ENCODE measurements around the gene PSKH1.

The PSKH1 gene

DNA sequence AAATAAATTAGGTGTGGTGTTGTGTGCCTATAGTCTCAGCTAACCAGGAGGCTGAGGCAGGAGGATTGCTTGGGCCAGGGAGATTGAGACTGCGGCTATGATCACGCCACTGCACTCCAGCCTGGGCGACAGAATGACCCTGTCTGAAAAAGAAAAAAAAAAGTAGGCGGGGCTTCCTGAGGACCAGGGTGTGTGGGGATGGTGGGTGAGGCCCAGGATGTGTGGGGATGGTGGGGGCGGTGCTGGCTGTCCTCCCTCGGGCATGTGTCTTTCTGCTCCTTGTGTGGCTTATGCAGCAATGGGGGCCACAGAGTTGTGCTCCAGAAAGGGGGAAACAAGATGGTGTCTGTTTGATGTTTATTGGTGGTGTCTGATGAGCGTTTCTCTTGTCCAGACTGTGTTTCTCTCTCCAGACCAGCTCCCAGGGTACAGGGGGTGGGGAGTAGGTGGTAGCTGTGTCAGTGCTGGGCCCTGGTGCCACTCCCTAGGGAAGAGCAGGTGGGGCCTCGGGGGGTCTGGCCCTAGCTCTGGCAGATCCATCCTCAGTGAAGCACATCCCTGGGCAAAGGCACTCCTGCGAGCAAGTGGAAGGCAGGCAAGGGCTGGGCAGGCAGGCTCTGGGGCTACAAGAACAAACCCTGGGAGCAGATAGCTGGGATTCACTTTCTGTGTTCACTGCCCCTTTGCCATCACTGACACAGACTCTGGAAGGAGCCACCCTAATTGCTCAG lies 48.6 kb downstream of the PSKH1 start:
- no peak for DNase-seq (ENCODE audit: low spot score)

DNA sequence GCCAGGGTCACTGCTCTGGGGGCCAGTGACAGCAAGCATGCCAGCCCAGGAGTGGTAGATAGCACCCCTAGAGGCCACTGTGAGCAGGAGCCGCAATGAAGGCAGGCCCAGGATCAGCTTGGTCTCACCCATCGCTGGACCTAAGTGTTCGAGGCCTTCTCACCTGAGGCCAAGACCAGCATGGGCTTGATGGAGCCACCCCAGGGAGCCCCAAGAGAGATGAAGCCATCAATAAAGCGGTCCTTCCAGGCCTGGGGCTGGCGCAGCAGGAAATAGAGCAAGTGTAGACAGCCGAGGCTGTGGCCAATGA lies 49.1 kb downstream of the PSKH1 start:
- DNase-seq (ENCODE audit: low spot score), result peak; percentile 46

DNA sequence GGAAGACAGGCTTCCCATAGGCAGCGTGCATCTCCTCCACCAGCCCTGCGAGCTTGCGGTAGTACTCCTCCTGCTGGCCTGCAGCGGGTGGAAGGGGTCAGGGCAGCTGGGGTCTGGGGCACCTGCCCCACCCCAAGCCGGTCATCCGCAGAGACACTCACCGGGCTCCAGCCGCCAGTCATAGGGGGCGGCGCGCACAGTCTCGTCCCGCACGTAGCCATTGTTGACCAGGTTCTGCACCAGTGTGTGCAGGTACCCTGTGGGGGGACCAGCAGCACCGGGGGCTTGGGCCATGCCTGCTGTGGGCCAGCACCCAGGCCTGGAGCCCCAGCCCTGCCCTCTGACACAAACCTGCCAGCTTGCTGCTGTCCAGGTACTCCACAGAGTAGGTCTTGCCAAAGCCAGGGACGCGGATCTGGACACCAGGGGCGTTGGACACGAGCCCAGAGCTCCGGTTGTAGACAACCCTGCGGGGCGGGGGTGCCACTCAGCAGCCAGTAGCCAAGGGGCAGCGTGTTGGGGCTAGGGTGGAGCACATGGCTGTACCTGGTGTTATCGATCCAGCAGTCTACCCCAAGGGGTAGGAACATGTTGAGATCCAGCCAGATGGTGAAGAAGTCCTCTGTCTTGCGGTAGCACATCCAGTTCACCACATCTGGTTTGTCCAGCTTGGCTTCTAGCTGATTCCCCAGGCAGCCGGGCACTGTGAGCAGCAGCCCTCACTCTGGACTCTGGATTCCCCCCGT lies 49.6 kb downstream of the PSKH1 start:
- no peak for DNase-seq (ENCODE audit: low spot score)

DNA sequence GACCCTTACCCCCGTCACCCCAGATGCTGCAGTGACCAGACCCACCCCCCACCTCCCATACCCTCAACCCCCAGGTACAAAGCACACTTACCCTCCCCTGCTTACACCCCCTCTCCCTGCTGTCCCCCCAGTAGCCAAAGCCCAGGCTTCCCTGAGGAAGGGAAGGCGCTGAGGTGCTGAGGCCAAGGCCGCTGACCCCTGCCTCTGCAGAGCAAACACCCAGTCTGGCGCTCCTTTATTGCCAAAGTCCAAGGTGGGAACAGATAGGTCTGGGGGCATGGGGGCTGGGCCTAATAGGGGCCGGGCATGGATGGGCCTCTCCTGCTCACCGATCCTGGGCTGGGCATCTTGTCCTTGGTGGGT lies 50.2 kb downstream of the PSKH1 start:
- DNase-seq (ENCODE audit: low spot score), result no peak

DNA sequence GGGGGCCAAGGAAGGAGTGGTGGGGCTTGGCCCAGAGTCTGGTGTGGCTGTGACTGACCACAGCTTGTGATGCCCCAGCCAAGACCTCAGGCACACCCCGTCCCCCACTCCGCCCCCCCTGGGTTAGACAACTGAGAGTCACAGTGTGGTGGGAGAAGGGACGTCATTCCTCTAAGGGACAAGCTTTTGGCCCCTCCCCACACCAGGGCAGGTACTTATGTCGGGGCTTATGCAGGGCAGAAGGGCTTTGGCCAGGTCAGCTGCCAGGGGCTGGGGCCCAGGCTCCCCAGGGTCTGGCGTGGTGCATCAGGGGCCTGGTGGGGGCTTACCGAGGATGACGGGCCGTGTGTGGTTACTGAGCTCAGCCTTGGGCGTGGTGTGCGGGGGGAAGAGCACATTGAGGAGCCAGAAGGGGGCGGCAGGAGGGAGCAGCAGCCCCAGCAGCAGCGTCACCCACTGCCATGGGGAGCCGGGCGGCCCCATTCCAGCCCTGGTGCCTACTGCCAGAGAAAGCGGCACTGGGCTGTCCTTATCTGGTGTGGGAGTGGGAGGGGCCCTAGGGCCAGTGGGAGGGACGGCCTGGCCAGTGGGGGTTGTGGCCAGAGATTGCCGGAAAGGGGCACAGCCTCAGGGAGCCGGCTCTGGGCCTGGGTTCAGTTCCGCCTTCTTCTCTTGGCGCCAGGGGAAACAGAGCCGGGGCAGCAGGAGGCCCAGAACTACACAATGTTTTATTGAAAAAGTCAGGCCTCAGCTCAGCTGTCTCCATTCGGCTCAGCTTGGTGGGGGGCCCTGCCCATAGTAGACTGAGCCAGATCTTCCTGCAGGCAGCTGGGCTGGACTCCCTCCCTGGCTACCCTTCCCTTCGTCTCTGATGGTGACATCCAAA lies 50.8 kb downstream of the PSKH1 start, which contains the start of gene LCAT:
TSS of gene LCAT (minus strand) at position 502 of the 886 bp plus-strand sequence. CDS start at position 483, 19 bp downstream.
- DNase-seq (ENCODE audit: low spot score), result no peak

DNA sequence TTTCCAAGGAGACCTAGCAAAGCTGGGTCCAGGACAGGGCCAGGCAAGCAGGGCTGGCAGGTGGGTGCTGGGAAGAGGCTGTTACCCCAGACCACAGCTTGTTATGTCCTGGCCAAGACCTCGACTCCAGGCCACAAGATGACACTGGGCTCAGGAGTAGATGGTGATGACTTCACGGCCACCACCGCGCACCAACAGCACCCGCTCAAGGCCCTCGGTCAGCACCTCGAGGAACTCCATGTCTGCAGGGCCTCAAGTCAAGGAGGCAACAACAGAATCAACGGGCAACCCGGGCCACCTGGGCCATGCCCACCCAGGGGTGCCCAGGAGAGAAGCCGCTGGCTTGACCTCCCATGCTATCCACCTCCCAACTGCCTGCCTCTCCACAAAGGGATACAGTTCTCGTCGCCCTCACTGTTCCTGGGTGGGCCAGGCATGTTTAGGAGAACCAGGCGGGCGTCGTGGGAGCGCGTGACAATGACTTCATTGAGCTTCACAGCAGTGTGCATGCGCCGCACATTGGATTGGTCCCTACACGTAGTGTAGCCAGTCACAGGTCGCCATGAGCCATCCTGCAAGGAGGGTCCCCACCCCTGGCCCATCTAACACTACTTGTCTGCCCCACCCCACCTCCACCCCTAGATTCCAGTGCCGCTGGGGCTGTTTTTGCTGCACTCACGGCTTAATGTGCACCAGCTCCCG lies 51.8 kb downstream of the PSKH1 start:
- no peak for DNase-seq (ENCODE audit: low spot score)

DNA sequence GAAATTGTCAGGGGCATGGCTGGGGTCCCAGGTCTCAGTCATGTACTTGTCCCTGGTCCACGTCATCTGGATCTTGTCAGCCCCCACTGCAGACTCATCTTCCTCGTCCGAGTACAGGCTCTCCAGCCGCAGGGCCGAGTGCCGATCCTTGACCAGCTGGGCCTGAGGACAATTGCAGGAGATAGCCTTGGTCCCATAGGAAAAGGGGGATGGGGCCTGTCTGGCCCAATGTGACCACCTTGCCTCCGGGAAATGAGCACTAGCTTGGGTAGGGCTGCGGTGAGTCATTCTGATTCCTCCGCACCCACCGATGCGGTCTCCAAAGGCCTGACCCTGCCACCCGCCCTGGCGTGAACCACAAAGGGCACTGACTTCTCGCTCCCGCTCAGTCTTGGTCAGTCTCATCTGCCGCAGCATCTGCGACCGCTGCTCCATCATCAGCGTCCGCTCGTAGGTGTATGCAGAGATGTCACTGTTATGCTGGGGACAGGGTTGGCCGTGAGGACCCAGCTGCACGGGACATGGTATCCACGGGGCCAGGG lies 52.4 kb downstream of the PSKH1 start:
- DNase-seq (ENCODE audit: low spot score), result no peak

DNA sequence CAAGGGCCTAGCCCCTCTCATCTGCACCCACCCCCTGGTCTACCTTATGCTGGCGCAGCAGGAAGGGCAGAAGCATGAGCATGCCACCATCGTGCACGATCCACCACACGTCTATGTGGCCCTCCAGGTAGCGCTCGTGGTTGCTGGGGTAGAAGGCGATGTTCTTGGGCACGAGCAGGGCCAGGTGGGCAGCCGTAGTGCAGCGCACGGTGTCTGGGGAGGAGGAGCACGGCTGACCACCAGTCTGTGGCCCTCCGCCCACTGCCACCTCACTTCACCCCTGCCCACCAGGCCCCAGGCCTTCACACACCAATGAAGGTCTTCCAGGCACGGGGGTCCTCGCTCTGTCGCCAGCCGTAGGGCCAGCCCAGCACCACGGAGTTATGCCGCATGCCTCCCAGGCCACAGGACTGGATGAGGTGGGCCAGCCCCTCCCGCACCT lies 53.1 kb downstream of the PSKH1 start:
- no peak for DNase-seq (ENCODE audit: low spot score)

DNA sequence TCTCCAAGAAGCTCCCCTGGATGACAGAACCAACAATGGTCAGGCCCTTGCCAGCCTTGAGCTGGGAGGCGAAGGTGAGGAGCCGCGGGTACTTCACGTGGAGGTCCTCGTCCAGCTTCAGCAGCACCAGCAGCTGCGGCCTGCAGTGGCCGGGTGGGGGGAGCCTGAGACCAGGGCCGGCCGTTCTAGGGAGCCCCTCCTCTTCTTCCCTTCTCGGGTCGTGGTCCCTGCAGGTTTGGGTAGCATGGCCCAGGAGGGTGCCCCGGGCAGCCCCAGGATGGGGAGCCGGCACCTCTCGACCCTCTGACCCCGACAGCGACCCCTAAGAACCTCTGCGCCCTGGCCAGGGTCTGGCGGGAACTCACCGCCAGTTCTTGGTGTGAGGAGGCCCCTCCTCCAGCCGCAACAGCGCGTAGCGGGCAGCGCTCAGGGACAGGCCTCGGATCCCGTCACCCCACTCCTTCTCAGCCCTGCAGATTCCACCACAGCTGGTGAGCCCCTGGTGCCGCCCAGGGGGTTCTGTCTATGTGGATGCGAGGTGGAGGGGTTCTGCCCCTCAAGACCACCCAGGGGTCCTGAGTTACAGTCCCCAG lies 54.0 kb downstream of the PSKH1 start:
- no peak for DNase-seq (ENCODE audit: low spot score)

DNA sequence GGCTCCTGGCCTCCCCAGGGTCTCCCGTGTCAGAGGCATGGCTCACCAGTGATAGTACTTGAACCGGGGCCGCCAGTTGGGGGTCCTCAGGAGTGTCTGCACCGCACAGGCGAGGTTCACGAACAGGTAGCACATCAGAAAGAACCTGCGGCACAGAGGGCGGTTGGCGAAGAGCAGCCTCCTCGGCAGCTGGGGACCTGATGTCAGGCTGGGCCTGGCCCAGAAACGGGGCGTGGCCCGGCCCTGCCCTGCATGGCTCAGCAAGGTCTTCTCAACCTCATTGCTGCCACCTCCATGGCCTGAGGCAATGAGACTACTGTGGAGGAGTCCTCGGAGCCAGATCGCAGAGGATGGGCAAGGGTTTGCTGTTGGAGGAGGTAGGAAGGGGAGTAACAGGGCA lies 55.0 kb downstream of the PSKH1 start:
- DNase-seq (ENCODE audit: low spot score), result no peak

DNA sequence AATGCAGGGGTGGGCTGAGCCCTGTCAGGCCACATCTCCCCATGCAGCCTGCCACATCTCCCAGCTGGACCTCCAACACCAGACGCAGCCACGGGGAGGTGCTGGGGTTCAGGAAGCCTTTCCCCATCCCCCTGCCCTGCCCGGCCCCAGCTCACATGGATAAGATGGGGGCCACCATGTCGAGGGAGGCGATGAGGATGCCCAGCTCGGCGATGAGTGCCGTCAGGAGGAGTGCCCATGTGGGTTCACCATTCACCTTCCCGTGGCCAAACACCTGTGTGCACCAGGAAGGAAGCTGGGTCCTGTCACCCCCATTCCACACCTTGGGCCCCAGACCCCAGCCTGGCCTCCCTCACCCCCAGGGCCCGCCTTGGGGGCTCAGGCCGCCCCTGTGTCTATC lies 56.6 kb downstream of the PSKH1 start:
- DNase-seq (ENCODE audit: low spot score), result no peak

DNA sequence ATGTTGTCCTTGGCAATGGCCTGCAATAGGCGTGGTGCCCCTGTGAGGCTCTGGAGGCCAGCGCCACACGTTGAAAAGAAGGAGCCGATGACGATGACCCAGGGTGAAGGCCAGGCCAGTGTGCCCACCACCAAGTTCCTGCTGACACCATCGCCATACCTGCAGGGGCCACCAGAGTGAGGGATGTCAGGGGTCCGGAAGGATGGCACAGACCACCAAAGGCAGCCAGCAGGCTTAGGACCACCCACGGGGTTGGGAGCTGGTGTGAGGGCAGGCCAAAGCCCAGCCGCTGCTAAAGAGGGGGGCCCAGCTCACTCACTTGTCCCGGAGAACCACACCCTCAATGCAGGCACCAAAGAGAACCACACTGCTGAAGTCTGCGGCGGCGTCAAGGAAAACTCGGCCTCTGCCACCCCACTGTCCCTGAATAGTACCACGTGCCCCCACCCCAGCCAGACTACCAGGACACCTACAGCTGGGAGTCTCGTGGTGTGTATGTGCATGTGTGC lies 57.3 kb downstream of the PSKH1 start:
- DNase-seq (ENCODE audit: low spot score), result no peak

DNA sequence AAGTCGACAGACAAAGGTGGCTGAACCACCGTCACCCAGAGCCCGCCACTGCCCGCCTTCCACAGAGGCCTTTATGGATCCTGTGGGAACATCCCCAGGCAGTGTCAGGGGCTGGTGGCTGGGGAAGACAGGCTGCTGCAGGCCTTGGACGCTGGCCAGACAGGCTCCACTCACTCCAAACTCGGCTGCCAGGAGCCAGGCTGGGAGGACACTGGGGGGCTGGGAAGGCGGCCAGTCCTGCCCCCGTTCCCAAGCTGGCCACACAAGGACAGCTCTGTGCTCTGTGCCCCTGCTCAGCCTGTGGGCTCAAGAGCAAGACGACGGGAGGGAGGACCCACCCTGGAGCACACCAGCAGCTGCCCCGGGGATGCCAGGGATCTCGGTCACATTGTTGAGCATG lies 58.4 kb downstream of the PSKH1 start:
- no peak for DNase-seq (ENCODE audit: low spot score)

DNA sequence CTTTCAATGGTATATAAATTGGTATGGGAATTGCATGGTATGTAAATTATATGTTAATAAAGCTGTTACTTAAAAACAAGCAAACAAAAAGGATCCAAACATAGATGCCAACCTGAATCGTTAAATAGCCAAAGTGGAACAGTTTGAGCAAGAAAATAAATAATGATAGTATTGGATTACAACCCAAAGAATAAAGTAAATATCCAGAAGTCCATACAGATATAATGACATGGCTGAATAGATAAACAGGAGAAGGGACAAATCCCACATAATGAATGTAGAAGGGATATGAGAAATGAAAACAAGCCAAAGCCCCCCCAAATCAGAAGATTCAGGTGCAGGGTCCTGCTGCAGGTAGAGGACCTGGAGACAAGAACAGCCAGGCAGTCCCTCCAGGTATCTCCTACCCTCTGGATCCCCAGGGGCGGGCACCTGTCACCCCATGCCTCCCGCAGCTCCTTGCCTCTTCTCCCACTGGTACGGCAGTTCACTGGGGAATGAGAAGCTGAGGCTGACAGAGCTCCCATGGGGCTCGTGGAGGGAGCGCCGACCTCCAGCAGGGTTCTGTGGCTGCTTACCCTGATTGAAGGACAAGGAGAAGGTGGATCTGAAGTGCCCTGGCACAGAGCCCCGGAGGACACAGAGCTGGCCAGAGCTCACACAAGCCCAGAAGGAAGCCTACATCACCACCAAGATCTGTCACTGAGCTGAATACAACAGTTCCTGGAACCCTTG lies 60.8 kb downstream of the PSKH1 start:
- DNase-seq (ENCODE audit: low spot score), result no peak

DNA sequence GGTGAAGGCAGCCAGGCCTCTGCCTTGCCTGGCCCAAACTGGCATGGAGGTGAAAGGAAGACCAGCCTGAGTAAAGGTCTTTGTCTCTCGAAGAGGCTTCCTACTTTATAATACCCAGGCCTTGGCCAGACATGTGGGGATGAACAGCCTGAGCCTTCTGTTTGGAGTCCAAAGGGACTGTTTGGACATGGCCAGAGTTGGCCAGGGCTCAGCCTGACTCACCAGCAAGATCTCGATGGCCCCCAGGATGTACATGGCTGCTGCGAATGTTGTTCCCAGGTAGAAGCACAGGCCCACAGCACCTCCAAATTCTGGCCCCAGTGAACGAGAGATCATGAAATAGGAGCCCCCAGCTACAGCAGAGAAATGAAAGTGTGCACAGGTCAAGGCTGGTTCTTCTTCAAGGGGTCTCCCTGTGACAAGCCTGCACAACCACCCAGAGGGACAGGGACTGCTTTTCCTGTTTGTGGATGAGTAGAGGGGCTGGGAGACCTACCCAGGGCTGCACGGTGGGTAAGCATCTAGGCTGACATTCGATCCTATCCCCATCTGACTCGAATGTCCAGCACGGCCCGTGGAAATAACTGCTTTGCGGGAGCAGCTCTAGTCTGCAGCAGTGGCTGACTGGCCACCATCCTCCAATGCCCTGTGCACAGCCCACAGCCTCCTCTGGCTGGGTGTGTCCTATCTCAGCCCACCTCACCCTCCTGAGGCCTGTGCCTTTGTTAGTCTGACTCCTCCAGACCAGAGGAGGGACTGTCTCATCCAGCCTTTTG lies 61.6 kb downstream of the PSKH1 start:
- no peak for DNase-seq (ENCODE audit: low spot score)

DNA sequence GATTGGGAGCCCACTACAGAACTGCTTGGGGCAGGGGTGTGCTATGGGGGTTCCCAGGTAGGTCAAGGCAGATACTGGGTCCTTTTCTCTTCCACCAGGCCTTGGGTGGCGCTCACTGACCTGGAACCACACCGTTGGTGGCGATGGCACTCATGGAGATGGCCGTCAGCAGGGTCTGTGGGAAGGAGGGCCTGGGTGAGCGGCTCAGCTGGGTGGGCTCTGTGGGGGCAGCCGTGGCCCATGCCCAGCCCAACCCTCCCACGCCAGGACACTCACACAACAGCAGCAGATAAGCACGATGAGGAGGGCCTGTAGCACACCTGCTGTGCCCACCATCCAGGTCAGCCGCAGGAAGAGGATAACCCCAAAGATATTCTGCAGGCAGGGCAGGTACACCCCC lies 64.6 kb downstream of the PSKH1 start:
- no peak for DNase-seq (ENCODE audit: low spot score)

DNA sequence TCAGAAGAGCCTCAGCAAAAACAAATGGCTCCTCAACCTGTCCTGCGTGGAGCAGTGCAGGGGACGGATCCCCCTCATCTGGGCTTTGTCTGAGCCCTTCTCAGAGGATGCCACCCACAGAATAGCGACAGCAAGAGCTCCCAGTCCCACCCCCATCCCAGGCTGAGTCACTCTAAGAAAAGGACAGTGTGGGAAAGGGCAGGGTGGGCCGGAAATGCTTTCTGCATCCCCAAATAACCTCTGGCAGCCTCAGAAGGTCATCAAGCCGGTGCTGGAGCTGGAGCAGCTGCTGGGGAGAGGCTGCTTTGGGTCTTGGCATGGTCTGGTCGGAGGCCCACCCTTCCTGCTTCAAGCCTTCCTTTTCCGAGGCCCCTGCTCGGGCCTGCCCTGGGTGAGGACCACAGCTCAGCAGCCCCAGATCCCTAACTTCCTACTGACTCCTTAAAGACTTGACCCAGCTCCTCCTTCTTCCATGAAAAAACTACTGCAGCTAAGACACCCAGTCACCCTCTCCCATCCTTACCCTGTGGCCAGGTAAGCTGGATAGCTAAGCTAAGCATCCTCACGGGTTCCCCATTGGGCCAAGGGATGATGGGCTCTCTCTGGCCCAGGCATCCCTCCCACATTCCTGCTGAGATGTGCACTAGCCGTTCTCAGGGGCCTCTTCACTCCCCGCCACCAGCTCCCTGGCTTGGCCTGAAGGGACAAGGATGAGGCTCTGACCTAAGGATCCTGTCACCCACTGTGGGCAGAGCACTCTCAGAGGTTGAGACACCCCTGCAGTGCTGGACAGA lies 66.7 kb downstream of the PSKH1 start:
- DNase-seq (ENCODE audit: low spot score), result no peak

DNA sequence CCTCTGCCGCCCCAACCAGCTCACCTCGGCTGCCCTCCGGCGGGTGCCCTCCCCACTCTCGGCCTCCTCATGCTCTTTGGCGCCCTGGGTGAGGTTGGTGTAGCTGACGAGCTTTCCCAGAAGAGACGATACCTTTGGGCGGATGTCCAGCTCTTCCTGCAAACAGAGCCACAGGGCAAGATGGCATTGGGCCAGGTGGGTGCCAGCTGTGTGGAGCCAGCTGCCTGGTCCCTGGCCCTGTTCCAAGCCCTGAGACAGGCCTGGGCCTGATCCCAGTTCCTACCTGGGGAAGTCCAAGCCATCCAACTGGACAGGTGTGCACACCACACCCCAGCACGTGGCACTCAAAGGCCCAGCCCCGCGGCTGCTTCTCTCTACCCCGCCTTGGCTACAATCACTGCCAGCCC lies 68.5 kb downstream of the PSKH1 start:
- no peak for DNase-seq (ENCODE audit: low spot score)

DNA sequence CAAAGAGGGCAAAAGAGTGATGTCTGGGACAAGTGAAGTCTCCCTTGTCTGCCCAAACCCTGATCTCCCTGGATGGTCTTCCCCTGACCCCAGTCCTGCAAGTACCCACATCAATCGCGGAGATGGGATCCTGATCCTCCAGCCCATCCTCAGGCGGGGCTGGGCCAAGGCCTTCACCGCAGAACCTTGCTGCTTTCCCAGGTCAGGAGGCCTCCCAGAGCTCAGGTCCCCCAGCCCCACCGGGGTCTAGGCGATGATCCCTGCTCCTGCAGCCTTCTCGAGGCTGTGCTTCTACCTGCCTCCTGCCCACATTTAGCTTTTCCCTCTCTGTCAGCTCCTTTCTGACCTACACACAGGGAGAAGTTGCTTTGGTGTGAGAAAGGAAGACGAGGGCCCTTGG lies 69.1 kb downstream of the PSKH1 start:
- no peak for DNase-seq (ENCODE audit: low spot score)
